Skeletal muscle tissue (tissue), 4 donors: ENCODE measurements around the gene DIABLO. TPM values are rescaled to one million over a fixed set of nuclear protein-coding genes. Genes with fewer than 3 reads are reported as not detected.
A peak's percentile ranks its signal among the peaks of the same experiment; 100 is the strongest.
"Not testable (repeated sequence)": the region's sequence is repeated elsewhere in the genome, so short reads cannot be mapped to it uniquely, and the experiment has no call there.

Experiments used
- H3K27ac ChIP-seq: one replicate; pipeline ENCODE4 v1.7.0; 2013; ENCODE audit warnings: mild to moderate bottlenecking, low read depth, low read length, inconsistent platforms
- H3K27me3 ChIP-seq, 3 donors: one replicate each; pipeline ENCODE4 v1.7.0; 2013; ENCODE audit warnings: low read length in 3 of 3; ENCODE audit not compliant: control insufficient read depth in 3 of 3, insufficient read depth in 3 of 3
- H3K36me3 ChIP-seq, 3 donors: one replicate each; pipeline ENCODE4 v1.7.0; 2013; ENCODE audit warnings: low read length in 3 of 3; ENCODE audit not compliant: control insufficient read depth in 3 of 3, insufficient read depth in 3 of 3
- H3K4me1 ChIP-seq, 3 donors: one replicate each; pipeline ENCODE4 v1.7.0; 2013; ENCODE audit warnings: low read length in 3 of 3, mild to moderate bottlenecking in 3 of 3; ENCODE audit not compliant: control insufficient read depth in 3 of 3, insufficient read depth in 3 of 3
- H3K4me3 ChIP-seq, 3 donors: one replicate each; pipeline ENCODE4 v1.7.0; 2013; ENCODE audit warnings: low read length in 3 of 3
- H3K9ac ChIP-seq, 3 donors: one replicate each; pipeline ENCODE4 v1.7.0; 2013; ENCODE audit warnings: low read length in 3 of 3, mild to moderate bottlenecking in 3 of 3, moderate library complexity in 2 of 3, low read depth in 1 of 3
- H3K9me3 ChIP-seq, 3 donors: one replicate each; pipeline ENCODE4 v1.7.0; 2013; ENCODE audit warnings: low read length in 3 of 3; ENCODE audit not compliant: control insufficient read depth in 3 of 3
- total RNA-seq: library from RNA; depleted of rRNA; stranded (reverse); fragments of >200 nt; gene quantifications from one replicate; pipeline ENCODE4 v1.2.3, GENCODE V29; 2014
- donor health status: Osteomylitis.

DIABLO gene
- 45.4 TPM for total RNA-seq

DNA sequence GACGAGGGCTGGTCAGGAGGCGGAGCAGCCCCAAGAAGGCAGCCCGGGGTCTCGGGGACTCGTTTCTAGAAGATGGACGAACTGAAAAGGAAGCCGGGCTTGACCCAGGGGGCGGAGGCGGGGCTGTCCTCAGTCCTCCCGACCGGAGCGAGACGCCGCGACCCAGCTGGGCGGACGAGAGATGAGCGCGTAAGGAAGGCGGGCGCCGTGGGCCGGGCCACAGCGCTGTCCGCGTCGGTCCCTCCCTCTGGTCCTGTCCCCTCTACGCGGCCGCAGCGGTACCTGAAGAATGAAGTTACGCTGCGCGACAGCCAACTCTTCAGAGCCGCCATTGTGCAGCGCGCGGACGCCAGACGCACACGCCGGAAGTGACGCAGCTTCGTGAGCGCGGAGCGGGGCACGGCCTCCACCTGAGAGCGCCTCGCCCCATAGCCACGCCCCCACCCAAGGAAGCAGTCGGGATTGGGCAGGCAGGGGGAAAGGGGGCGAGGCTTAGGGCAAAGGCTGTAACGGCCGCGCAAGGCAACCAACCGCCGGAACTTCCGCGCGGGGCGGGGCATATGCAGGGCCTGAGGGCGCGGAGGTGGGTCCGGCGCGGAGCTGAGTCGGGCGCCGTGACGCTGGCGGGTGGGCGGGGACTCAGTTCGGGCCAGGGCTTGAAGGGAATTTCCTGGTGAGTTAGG lies at the start of gene DIABLO:
DIABLO (minus strand) TSS at position 370 of the 683 bp plus-strand sequence; CDS start at position 332, 38 bp downstream.
- Histone ChIP-seq H3K36me3 (peaks cover 18 to 38% (median 35%) of the 10 kb centered on the region in 3 donors), H3K9me3 (no peaks in the 10 kb centered on the region), H3K4me3 (peak within 1 kb of the TSS; percentile 91 to 98 (median 93)), H3K4me1 (peaks cover 21 to 24% (median 21%) of the 10 kb centered on the region in 3 donors), H3K27me3 (no peaks in the 10 kb centered on the region), H3K9ac (peak within 1 kb of the TSS; percentile 89 to 96 (median 95)), H3K27ac (peak within 1 kb of the TSS; percentile 97)

DNA sequence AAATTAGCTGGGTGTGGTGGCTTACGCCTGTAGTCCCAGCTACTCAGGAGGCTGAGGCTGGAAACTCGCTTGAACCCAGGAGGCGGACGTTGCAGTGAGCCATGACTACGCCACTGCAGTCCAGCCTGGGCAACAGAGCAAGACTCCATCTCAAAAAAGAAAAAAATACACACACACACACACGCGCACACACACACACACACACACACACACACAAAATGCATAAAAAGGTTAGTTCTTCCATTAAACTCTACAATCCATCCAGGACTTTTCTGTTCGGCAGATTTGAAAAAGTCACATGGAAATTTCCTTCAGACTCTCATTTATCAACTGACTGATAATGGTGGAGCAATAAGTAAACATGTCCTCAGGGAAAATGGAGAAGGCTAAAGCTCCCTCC lies 49.6 kb upstream of the DIABLO start:
- Histone ChIP-seq H3K9me3 (no peaks in the 10 kb centered on the region), H3K4me3 (no peak overlapping the region), H3K36me3 (peaks cover 36 to 68% (median 54%) of the 10 kb centered on the region in 3 donors), H3K27ac (no peak overlapping the region), H3K9ac (no peak overlapping the region), H3K27me3 (no peaks in the 10 kb centered on the region), H3K4me1 (no peaks in the 10 kb centered on the region)

DNA sequence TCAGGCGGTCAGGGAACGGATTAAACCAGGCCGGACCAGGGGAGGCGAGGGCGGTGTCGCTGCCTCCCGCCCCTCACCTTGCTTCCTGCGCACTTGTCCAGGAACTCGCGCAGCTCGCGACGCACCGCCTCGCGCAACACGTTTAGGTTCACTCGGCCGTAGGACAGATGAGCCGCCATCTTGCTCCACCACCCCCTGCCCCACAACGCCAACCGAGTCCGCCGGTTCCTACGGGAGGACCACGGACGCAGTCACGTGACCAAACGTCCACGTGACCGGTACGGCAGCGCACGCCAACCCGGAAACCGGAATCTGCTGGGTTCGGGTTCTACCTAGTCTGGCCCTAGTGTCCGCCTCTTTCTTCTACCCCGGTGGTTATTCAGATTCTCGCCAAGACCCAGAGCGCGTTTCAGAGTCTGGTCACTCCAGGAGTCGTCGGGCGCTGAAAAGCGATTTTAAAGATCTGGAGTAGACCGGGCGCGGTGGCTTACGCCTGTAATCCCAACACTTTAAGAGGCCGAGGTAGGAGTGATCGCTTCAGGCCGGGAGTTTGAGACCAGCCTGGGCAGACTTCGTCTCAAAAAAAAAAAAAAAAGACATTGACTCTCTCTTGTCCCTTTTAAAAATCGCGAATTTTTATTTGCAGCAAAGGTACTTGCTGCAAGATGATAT lies 40.5 kb upstream of the DIABLO start, which contains the start of gene VPS33A:
VPS33A (minus strand) TSS at position 265 of the 672 bp plus-strand sequence; CDS start at position 179, 86 bp downstream.
- Histone ChIP-seq H3K9me3 (no peaks in the 10 kb centered on the region), H3K27me3 (no peaks in the 10 kb centered on the region), H3K27ac (peak within 1 kb of the TSS; percentile 88), H3K4me1 (peaks cover 11 to 14% (median 14%) of the 10 kb centered on the region in 3 donors), H3K9ac (peak within 1 kb of the TSS; percentile 90 to 94 (median 92)), H3K36me3 (peaks cover 4 to 19% (median 10%) of the 10 kb centered on the region in 3 donors), H3K4me3 (peak within 1 kb of the TSS; percentile 95 to 99 (median 97))

DNA sequence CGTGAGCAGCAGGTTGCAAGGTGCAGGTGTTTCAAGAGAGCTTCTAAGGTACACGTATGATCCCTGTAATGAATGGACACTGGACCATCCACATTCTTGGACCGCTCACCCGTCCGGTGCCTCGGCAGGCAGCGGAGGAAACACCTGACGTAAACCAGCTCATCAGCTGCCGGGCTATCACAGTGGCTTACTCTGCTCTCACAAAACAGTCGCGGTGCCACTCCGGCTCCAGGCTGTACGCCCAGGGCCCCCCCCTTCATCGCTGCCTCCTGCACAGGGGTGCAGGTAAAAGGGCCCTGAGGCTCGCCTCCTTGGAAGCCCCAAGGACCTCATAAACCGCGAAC lies 40.0 kb upstream of the DIABLO start:
- H3K27me3 ChIP-seq: no peaks in the 10 kb centered on the region
- peak overlapping the region; percentile 90 to 94 (median 92) for H3K9ac ChIP-seq
- H3K4me1 ChIP-seq: peaks cover 11 to 14% (median 14%) of the 10 kb centered on the region in 3 donors
- H3K9me3 ChIP-seq: no peaks in the 10 kb centered on the region
- peaks cover 8 to 24% (median 11%) of the 10 kb centered on the region in 3 donors for H3K36me3 ChIP-seq
- peak overlapping the region; percentile 88 for H3K27ac ChIP-seq
- peak overlapping the region; percentile 95 to 99 (median 97) for H3K4me3 ChIP-seq

DNA sequence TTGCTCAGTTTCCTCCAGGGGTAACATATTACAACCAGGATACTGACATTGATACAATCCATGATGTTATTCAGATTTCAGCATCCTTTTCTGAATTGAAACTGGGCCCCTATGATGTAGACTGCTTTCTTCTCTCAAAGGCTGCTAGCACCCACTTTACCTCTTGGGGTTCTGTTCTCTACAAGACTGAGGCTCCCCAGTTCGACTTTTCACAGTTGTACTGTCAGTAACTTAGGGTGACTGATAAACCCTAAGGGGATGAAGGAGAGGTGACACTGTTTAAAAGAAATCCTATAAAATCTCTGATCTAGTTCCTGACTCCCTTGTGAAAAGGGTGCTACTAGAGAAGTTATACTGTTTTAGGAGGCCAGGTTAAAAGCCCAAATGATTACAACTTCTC lies 39.6 kb upstream of the DIABLO start:
- H3K27me3 ChIP-seq: no peaks in the 10 kb centered on the region
- H3K9me3 ChIP-seq: no peaks in the 10 kb centered on the region
- peak overlapping the region; percentile 88 for H3K27ac ChIP-seq
- H3K36me3 ChIP-seq: peaks cover 6 to 23% (median 11%) of the 10 kb centered on the region in 3 donors
- H3K4me1 ChIP-seq: peaks cover 11 to 14% (median 14%) of the 10 kb centered on the region in 3 donors
- peak overlapping the region; percentile 90 to 94 (median 92) for H3K9ac ChIP-seq
- H3K4me3 ChIP-seq: peak overlapping the region; percentile 95 to 99 (median 97)

DNA sequence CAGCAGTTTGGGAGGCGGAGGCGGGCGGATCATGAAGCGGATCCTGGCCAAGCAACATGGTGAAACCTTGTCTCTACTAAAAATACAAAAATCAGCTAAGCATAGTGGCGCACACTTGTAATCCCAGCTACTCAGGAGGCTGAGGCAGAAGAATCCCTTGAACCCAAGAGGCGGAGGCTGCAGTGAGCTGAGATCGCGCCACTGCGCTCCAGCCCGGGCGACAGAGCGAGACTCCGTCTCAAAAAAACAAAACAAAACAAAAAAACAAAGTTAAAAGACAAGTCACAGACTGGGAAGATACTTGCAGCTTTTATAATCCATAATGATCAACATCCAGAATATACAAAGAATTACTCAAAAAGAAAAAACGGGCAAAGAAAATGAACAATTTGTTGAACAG lies 34.9 kb upstream of the DIABLO start:
- H3K4me3 ChIP-seq, H3K27me3 ChIP-seq, H3K27ac ChIP-seq, H3K9me3 ChIP-seq, H3K4me1 ChIP-seq, H3K9ac ChIP-seq: not testable (repeated sequence)
- H3K36me3 ChIP-seq: peaks cover 14 to 46% (median 40%) of the 10 kb centered on the region in 3 donors

DNA sequence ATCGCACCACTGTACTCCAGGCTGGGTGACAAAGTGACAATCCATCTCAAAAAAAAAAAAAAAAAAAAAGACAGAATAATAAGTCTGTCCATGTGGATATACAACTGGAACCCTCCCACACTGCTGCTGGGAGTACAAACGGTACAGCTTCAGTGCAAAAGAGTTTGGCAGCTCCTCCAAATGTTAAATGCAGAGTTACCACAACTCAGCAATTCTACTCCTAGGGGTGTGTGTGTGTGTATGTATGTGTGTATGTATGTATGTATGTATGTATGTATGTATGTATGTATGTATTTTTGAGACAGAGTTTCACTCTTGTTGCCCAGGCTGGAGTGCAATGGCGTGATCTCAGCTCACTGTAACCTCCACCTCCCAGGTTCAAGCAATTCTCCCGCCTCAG lies 33.1 kb upstream of the DIABLO start:
- not testable (repeated sequence) for H3K9ac ChIP-seq, H3K27ac ChIP-seq, H3K4me3 ChIP-seq, H3K4me1 ChIP-seq, H3K27me3 ChIP-seq, H3K9me3 ChIP-seq
- H3K36me3 ChIP-seq: peaks cover 14 to 47% (median 40%) of the 10 kb centered on the region in 3 donors

DNA sequence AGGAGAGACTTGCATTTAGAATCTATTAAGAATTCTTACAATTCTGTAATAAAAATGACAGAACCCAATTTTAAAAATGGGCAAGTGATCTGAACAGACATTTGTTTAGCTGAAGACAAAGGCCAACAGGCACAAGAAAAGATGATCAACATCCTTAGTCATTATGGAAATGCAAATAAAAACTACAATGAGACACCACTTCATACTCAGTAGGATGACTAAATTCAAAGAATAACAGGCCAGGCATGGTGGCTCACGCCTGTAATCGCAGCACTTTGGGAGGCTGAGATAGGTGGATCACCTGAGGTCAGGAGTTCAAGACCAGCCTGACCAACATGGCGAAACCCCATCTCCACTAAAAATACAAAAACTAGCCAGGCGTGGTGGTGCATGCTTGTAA lies 32.6 kb upstream of the DIABLO start:
- not testable (repeated sequence) for H3K4me1 ChIP-seq, H3K4me3 ChIP-seq, H3K9ac ChIP-seq, H3K27me3 ChIP-seq, H3K27ac ChIP-seq, H3K9me3 ChIP-seq
- H3K36me3 ChIP-seq: peaks cover 14 to 45% (median 40%) of the 10 kb centered on the region in 3 donors

DNA sequence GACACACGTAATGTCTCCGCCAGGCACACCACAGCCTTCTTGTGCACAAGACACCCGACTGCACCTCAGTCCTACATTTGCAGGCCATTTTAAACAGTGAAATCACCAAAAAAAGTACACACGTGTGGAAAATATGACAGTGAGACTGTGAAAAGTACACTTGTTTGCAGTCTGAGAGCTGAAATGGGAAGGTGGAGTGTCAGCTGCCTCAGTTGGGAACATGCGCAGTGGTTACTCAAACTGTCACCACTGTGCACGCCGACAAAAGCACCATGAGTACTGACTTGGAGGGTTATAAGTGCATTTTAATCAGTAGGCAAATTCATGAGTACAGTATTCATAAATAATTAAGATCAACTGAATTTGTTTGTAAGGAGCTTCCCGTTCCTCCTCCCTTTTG lies 24.7 kb upstream of the DIABLO start:
- H3K36me3 ChIP-seq: peaks cover 4 to 19% (median 16%) of the 10 kb centered on the region in 3 donors
- H3K9me3 ChIP-seq: no peaks in the 10 kb centered on the region
- no peak overlapping the region for H3K27ac ChIP-seq
- H3K27me3 ChIP-seq: no peaks in the 10 kb centered on the region
- no peak overlapping the region for H3K9ac ChIP-seq
- H3K4me3 ChIP-seq: no peak overlapping the region
- peaks cover 0 to 7% (median 4%) of the 10 kb centered on the region in 3 donors for H3K4me1 ChIP-seq

DNA sequence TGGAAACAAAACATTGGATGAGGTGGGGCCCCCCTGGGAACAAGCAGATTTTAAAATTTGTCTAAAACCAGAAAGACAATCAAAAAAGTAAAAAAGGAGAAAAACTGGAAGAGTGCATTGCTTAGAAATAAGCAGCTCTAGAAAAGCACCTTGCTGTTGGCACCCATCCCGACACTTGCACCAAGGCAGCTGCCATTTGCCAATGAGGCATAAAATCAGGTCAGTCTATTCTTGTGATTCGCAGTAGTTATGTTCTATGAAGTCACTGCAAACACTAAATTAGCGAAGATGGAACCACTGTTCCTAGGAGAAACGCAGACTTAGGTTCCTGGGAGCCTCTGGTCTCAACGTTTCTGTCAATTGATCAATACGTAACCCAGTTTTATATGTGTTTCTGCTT lies 24.2 kb upstream of the DIABLO start:
- H3K36me3 ChIP-seq: peaks cover 4 to 19% (median 16%) of the 10 kb centered on the region in 3 donors
- H3K27ac ChIP-seq: no peak overlapping the region
- no peaks in the 10 kb centered on the region for H3K9me3 ChIP-seq
- peak overlapping the region in 1 of 3 donors; percentile 15 for H3K9ac ChIP-seq
- peaks cover 0 to 7% (median 4%) of the 10 kb centered on the region in 3 donors for H3K4me1 ChIP-seq
- no peak overlapping the region for H3K4me3 ChIP-seq
- H3K27me3 ChIP-seq: no peaks in the 10 kb centered on the region
